WERI-Rb-1 (cell line): ENCODE data around the gene ALG1L2.
"Not testable (repeated sequence)": the region's sequence is repeated elsewhere in the genome, so short reads cannot be mapped to it uniquely, and the experiment has no call there.

ENCODE experiments used
- DNase-seq: peaks from one replicate; pipeline ENCODE4 v3.0.0-alpha.2; 2020
- H3K27ac ChIP-seq: fragments of 250-450 bp; sonication (Bioruptor Pico); 2 replicates; pipeline ENCODE4 v1.5.1; 2020; ENCODE audit warnings: mild to moderate bottlenecking, moderate library complexity
- H3K27me3 ChIP-seq: fragments of 250-450 bp; sonication (Bioruptor Pico); 2 replicates; pipeline ENCODE4 v1.5.1; 2021; ENCODE audit warnings: mild to moderate bottlenecking, low read depth, moderate library complexity; ENCODE audit not compliant: insufficient read depth, severe bottlenecking
- H3K36me3 ChIP-seq: fragments of 250-450 bp; sonication (Bioruptor Pico); 2 replicates; pipeline ENCODE4 v1.5.1; 2020; ENCODE audit warnings: mild to moderate bottlenecking, moderate library complexity
- H3K4me3 ChIP-seq: 2 replicates; pipeline ENCODE4 v1.5.1; 2011; ENCODE audit warnings: low read depth, mild to moderate bottlenecking, control low read depth, low read length
- H3K9me3 ChIP-seq: fragments of 250-450 bp; sonication (Bioruptor Pico); 2 replicates; pipeline ENCODE4 v1.5.1; 2021; ENCODE audit warnings: mild to moderate bottlenecking, moderate library complexity; ENCODE audit not compliant: severe bottlenecking
- CTCF ChIP-seq: IDR thresholded peaks from 2 replicates; pipeline ENCODE4 v1.5.1; 2011; ENCODE audit warnings: low read depth, mild to moderate bottlenecking, control low read depth, inconsistent platforms, low read length

ALG1L2 gene

GRCh38 chr3:130117933-130118332 lies 36.3 kb downstream of the ALG1L2 start:
- TF ChIP-seq CTCF = no peak
- DNase-seq = no peak
- H3K27ac ChIP-seq = no peak overlapping the region
- H3K27me3 ChIP-seq = no peaks in the 10 kb centered on the region
- H3K36me3 ChIP-seq = no peaks in the 10 kb centered on the region
- no peak overlapping the region for H3K4me3 ChIP-seq
- H3K9me3 ChIP-seq = no peaks in the 10 kb centered on the region

GRCh38 chr3:130119824-130120223 lies 38.2 kb downstream of the ALG1L2 start:
- H3K36me3 ChIP-seq, DNase-seq, H3K27me3 ChIP-seq, H3K27ac ChIP-seq, H3K9me3 ChIP-seq, H3K4me3 ChIP-seq: not testable (repeated sequence)

GRCh38 chr3:130120291-130120690 lies 38.7 kb downstream of the ALG1L2 start:
- H3K9me3 ChIP-seq, DNase-seq, H3K27me3 ChIP-seq, H3K36me3 ChIP-seq, H3K27ac ChIP-seq, H3K4me3 ChIP-seq: not testable (repeated sequence)

- DNase-seq, H3K9me3 ChIP-seq, H3K4me3 ChIP-seq, H3K36me3 ChIP-seq, H3K27me3 ChIP-seq, H3K27ac ChIP-seq: not testable (repeated sequence)
Measured at GRCh38 chr3:130122891-130123775, 41.5 kb downstream of the ALG1L2 start.

- not testable (repeated sequence) for H3K4me3 ChIP-seq, H3K27me3 ChIP-seq, H3K27ac ChIP-seq, DNase-seq, H3K9me3 ChIP-seq, H3K36me3 ChIP-seq
Measured at GRCh38 chr3:130125406-130125805, 43.8 kb downstream of the ALG1L2 start.

- peak; percentile 22; the same call in 1 of the 2 replicates for TF ChIP-seq CTCF
- H3K27me3 ChIP-seq, H3K4me3 ChIP-seq, H3K9me3 ChIP-seq, H3K36me3 ChIP-seq, H3K27ac ChIP-seq: not testable (repeated sequence)
- peak; percentile 28 for DNase-seq
Measured at GRCh38 chr3:130136337-130136736, 54.7 kb downstream of the ALG1L2 start.

- H3K27ac ChIP-seq, H3K4me3 ChIP-seq, H3K36me3 ChIP-seq, H3K27me3 ChIP-seq, H3K9me3 ChIP-seq, DNase-seq: not testable (repeated sequence)
Measured at GRCh38 chr3:130137685-130138084, 56.1 kb downstream of the ALG1L2 start.

- H3K9me3 ChIP-seq, H3K27me3 ChIP-seq, H3K4me3 ChIP-seq, H3K36me3 ChIP-seq, DNase-seq, H3K27ac ChIP-seq: not testable (repeated sequence)
Measured at GRCh38 chr3:130138992-130139391, 57.4 kb downstream of the ALG1L2 start.

- peak; percentile 24 for DNase-seq
- H3K4me3 ChIP-seq, H3K36me3 ChIP-seq, H3K27me3 ChIP-seq, H3K27ac ChIP-seq, H3K9me3 ChIP-seq: not testable (repeated sequence)
Measured at GRCh38 chr3:130140756-130141155, 59.1 kb downstream of the ALG1L2 start.
